AML-193 (cell line): ENCODE results near the gene CLBA1.

ENCODE experiments used
- DNase-seq, 2 experiments: peaks; one replicate each; lab custom pipeline; 2025; lab: John Stamatoyannopoulos, UW

The CLBA1 gene

DNA sequence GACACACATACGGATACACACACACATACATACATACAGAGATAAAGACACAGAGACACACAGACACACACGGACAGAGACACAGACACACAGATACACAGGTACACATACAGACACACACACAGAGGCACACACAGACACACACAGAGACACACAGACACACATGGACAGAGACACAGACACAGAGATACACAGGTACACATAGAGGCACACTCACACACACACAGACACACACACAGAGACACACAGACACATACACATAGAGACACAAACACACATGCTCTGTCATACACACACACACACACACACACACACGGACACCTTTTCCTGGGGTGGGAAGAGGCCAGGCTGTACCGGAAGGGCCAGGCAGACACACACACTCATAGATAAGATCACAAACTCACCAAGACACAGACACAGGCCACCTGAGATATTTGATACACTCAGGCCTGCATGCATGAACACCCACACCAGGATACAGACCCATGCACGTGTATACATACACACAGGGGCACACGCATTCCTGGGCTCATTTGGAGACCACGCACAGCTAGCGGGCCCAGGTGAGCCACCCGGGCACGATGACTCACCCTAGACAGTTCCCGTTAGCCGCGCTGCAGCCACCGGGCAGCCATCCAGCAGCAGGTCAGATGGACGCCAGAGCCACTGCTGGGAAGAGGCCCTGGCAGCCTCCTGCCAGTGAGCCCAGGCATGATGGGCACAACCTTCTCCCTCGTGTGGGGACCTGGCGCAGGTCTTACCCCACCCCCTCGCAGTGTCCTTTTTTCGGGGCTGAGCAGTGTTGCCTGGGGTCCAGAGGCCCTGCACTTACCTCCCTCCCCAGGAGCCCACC, 5.6 kb upstream of the CLBA1 start:
- DNase-seq = no peak

DNA sequence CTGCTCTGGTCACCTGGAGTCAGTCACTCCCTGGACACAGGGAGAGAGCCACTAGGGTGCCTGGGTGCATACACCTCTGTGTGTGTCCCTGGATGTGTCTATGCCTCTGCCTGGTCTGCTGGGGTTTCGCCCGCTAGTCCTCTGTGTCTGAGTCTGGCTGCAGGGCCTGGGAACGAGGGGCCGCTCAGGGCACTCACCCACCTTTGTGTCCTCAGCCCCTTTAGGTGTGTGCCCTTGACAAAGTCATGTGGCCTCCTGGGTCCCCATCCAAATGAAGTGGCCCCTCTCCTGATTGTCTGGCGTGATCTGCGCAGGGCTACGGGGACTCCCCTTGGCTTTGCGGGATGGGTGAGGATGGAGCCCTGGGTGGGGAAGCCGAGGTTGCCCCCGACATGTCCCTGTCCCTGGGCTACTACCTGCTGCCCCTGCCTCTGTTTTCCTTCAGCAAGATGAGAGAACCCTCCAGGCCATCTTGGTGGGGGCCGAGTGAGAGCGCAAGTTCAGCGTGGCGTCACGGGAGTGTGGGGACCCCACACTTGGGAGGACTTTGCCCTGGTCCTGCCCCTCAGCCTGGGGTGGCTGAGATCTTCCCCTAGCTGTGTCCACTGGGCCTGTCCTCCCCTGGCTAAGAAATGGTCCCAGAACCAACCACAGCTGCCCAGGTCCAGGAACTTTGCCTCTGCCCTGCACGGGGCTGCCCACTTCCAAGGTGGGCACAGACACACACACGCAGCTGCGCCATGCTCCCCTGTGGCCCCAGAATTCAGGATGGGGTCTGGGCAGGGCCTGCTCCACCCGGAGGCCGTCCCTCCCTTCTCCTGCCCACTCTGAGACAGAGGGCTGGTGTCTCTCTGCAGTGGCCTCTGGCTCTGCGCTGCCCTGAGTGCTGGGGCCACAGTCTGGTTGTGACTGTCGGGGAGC, 4.7 kb upstream of the CLBA1 start:
- DNase-seq = no peak

DNA sequence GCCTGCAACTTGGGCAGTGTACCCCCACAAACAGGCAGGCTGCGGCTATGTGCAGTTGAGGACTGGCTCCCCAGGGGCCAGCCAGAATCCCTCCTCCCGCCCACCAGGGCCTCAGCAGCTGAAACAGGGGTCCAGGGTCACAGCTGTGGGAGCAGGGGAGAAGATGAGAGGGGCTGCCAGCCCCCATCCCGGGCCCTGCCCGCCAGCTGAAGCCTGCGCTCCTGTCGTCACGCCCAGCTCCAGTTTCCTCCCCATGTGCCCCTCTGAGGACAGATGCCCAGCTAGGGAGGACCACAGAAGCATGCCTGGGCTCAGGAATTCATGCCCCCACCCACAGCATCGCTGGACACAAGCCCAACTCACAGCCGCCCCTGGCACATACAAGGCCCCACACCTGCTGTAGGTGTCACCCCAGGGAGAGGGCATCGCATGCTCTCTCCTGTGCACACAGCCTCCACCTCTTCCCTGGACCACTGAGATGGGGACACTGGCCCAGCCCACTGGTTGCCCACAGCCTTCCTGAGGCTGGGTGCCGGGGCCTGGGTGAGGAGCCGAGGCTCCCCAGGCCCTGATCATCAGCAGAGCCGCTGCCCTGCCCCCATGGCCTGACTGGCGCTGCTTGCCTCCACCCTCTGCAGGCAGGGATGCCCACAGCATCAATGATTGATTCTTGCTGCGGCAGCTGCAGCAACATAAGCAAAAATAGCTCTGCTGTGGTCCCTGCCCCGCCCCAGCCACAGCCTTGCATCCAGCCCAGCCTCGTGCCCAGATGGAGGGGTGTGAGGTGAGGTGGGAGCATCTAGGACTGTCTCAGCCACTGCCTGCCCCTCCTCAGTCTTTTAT, 3.7 kb upstream of the CLBA1 start:
- DNase-seq = no peak

DNA sequence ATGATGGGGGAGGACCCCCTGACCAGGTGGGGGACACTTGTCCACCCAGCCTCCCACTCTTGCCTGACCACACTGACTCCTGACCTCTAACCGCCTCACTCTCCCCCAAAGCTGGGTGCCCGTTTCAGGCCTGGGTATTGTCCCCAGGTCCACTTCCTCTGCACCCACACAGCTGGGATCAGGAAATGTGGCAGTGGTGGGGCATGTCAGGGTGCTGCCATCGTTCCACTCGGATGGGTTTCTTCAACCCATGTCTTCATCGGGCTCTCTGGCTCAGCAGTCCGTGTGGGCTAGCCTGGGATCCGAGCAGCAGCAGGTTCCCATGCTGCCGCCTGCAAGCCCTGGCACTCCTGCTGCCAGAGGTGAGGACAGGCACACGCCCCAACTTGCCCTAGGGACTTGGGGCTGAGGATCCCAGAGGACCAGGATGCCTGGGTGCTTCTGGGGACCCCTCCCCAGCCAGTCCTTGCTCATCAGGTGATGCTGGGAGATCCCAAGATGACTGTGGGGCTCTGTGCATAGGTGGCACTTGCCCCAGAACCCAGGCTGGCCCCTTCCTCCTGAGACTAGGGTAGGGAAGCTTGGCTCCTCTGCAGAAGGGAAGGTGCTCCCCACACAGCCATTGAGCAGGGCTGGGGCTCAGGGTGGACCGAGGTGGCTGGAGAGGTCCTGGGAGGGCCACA, 2.9 kb upstream of the CLBA1 start:
- no peak for DNase-seq

DNA sequence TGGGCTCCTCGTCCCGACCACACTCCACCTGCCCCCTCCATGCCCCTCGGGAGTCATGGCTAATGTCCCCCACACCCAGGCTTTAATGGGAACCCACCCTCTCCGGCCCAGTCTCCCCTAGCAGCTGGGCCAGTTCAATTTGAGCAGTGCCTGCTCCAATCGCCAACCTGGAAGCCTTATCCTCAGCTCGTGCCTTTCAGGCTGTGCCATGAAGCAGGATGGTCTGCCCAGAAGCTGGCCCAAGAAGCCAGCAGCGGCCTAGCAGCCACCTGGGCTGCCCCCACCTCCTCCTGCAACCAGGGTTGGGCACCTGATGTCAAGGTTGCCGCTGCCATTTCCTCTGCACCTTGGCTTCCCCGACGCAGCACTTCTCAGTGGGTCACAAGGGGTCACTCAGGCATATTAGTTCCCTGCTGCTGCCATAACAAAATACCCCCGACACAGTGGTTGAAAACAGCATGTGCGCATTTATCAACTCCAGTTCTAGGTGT, 2.3 kb upstream of the CLBA1 start:
- no peak for DNase-seq

DNA sequence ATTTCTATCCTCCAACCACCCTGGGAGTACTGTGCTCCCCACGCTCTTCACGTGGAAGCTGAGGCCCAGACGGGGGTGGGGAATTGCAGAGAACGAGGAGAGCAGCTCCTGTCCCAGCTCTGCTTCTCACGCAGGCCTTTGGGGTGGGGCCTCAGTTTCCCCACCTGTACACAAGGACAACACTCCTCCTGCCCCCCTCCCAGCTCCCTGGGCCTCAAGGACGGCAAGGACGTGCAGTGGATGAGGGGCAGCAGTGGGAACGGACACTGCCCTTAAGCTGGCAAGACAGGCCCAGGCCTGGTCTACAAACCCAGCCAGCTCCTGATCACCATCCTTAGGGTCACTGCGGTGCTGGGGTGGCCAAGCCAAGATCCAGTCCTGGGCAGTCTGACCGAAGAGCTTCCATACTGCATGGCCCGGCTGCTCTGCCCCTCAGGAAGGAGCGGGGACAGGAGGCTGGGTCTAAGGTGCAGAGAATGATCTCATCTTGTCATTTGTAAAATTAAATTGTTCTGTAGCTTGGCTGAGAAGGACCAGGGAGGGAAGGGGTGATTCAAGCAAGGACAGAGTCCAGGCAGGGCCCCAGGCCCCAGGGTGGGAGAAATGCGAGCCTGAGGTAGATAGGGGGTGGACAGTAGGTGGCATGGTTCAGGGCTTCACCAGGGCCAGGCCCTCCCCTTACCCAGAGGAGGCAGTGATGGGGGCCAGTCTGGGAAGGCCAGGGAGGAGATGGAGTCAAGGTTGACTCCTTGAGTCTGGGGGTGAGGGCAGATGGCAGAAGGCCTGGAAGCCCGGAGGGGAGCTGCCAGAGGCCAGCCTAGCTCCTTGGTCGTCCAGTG, 1.3 kb upstream of the CLBA1 start:
- no peak for DNase-seq

DNA sequence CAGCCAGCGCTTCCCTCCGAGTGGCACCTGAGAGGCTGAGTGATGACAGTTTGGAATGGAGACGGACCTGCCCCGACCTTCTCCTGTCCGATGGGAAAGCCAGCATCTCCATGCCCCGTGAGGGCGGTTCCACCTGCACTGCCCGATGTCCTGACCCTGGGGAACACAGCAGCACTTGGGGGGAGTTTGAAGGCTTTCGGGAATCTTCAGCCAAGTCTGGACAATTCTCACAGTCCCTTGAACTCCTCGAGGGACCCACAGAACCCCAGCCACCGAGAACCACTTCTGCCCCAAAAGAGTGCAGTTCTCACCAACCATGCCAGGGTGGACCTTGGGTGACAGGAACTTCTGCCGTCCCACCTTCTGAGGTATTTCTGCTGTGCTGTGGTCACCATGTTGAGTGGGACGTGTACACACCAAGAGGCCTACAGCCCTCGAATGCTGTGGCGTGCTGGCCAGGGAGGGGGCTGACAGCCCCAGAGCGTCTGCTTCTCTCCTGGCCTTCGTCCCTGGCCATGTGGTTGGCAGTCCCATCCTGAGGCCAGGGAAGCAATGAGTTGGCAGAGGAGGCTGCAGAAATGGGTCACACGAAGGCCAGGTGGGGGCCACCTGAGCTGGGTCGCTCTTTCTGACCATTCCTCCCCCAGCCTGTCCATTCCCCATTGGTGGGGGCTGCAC, 1.0 kb downstream of the CLBA1 start:
- DNase-seq = no peak

DNA sequence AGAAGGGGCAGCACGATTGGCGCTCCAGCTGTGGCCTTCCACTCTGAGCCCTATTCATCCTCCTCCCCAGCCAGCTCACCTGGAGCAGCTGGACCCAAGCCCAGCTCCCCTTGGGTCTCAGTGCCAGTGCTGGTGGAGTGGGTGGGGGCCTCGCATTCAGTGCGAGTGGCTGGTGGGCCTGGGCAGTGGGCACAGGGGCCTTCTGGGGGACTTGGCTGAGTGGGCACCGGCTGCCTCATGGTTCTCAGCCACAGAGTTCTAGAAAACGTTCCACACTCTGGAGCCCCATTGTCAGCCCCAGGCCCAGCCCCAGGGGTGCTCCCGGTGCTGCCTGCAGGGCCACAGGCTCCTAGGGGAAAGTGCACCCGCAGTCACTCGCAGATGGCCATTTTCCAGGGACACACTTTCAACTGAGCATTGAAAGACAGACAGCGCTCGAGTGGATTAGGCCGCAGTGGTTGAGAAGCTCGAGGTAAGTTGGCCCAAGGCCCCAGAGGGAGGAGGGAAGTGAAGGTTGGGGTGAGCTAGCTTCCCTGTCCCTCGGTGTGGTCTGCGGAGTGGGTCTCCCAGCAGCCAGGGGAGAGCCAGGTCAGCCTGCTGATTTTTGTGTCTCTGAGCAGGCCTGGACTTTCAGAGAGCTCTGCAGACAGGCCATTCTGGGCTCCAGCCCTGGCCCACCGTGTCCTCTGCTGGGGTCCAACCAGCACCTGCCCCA, 3.8 kb downstream of the CLBA1 start:
- DNase-seq = no peak

DNA sequence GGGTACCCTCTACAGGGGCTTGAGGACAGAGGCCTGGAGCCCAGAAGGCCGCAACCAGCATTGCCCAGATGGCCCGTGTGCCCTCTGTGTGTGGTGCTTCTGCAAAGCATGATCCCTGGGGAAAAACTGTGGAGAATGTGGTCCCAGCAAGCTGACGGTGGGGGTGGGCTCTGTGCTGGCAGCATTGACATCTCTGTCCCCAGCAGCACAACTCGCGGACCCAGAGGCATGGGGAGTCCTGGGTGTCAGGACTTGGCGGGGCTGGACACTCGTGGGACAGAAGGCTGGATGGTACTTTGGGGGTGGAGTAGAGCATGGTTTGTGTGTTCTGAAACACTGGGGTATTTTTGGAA, 4.3 kb downstream of the CLBA1 start:
- DNase-seq = no peak

DNA sequence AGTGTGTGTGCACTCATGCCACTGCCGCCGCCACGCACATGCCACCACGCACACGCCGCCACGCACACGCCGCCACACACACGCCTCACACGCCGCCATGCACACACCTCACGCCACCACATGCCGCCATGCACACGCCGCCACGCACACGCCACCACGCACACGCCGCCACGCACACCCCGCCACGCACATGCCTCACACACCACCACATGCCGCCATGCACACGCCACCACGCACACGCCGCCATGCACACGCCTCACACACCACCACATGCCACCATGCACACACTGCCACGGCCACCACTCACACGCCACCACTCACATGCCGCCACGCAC, 6.3 kb downstream of the CLBA1 start:
- DNase-seq = no peak

DNA sequence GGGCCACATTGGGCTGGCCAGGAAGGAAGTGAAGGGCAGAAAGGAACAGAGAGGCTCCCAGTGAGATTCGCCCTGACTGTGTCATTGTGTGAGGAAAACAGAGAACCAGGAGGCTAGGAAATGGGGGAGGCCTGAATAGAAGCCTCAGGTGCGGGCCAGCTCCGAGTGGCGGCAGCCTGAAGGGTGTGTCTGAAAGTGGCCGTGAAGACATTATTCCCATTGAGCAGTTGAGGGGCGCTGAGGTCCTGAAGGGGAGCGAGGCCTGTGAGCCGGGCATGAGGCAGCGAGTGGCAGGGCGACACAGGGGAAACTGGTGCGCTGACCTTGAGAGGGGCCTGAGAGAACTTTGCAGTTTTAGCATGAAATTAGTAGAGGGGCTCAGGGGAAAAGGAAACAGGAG, 6.9 kb downstream of the CLBA1 start:
- no peak for DNase-seq

DNA sequence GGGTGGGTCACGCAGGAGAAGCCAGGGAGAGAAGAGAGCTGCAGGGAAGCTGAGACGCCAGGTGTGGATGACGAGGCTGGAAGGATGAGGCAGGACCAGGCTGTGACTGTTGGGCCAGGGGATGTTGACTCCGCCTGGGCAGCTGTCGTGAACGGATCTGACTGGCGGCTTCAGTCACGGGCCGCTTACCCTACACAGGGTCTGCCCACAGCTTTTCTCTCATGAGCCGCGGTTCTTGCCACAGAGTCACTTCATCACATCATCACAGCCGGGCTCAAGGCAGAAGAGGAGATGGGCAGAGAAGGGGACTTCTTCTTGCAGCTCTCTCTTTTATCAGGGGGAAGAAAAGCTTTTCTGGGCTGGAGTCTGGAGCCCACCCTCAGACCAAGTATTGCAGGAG, 7.7 kb downstream of the CLBA1 start:
- DNase-seq = no peak

DNA sequence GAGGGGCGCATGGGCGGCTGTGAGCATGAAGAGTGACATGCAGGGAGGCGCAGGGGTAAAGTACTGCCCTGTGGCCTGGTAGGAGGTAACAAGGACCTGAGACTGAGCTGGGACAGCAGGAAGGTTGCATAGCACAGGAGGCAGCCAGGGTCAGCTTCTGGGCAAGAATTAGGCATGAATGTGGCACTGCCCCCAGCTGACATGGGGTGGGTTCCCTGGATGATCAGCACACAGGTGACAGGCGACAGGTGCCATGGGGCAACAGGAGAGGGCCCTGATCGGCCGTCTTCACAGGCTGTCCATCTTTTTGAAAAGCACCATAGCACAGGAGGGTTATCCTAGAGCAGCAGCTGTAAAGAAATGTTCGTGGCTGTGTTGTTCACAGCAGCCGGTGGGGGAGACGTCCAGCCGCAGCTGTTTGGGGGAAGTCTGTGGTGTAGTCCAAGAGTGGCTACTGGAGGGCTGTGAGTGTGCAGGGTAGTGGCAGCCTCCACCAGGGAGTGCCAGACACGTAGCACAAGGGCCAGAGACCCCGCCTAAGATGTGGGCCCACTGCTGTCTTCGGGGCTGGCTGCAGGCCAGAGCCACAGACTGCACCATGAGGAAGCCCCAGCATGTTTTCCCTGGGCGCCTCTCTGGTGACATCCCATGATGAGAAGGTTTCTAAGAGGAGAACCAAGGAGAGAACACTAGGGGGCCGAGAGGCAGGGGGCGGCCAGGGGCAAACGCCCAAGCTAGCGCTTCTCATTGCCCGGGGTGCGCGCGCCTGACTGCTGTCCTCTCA, 8.4 kb downstream of the CLBA1 start:
- no peak for DNase-seq

DNA sequence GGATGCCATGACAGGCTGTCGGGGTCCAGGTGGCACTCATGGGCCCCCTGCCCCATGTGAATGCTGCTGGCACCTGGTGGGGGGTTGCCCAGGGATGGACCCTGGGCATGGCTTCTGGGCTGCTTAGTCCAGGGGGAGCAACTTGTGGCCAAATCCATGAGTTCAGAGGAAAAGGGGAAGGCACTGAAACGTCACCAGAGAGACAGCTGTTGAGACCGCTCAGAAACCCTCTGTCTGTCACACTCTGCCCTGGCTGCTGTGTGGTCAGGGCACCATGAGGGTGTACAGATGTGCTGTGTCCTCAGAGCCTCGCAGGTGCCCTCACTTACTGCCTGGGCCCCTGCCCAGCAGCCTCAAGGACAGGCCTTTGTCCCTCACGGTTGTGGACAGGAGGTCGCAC, 9.4 kb downstream of the CLBA1 start:
- no peak for DNase-seq

DNA sequence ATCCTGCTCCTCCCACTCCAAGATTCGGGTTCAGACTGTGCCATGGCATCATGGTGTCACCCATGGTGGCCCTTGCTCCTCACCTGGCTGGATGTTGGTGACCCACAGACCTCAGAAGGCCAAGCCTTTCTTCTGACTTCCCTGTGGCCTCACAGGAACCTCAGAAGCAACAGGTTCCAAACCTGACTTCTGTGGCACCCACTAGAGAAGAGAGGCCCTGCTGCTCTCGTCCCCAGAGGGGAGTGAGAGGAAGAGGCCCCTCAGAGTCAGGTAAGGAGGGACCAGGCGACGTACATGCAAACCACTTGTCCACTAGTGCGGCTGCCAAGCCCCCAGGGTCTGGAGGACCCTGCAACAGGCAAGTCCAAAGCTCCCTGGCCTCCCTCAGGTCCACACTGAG, 10.4 kb downstream of the CLBA1 start:
- no peak for DNase-seq

DNA sequence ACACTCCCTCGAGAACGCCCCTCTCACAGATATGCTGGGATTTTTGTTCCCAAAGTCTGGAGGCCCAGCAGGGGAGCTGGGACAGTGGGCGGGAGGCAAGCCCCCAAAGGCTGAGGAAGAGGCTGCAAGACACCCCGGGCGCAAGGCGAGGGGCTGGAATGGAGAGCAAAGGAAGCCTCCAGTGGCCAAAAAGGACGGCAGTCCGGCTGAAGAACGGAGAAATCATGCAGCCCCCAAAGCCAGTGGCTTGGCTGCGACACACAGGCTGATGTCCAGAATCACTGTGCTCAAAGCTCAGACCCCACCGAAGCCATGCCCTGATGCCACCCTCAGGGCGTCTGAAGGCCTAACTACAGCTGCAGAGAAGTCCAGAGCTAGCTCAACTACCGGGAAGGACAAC, 10.9 kb downstream of the CLBA1 start:
- DNase-seq = no peak

DNA sequence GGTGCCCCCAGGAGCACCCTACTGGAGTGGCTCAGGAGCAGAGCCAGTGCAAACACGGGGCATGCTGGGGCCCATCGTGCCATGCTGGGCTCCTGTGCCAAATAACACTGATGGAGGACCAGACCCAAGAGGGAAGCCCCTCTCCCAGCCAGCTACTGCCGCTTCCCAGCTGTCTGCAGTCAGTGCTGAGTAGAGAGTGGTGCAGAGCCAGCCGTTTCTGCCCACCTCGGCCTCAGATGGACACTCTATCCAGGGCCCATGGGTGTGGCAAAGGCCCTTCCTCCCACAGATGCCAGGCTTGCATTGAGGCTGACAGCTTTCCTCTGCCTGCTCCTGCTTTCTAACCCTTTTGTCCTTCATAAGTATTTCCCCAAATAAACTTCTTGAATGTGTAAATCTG, 13.2 kb downstream of the CLBA1 start:
- no peak for DNase-seq

DNA sequence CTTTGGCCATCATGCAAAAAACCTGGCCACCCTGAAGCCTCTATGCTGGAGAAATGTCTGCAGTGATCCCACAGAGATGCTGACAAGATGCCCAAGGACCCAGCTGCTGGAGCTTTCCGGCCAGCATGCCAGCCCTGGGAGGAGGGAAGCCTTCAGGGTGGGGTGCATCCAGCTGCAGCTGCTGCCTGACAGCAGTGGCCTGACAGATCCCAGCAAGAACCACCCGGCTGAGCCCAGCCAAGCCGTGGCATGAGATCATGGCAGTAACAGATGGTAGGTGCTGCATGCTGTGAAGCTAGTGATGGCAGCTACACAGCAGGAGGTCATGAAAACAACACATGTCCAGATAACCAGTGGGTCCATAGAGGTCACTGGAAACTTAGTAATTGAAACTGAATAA, 13.8 kb downstream of the CLBA1 start:
- no peak for DNase-seq
